Small intestine (tissue), 7 donors: Measurements from ENCODE around the gene DNASE1L3. TPM values are rescaled to one million over a fixed set of nuclear protein-coding genes. Genes with fewer than 3 reads are reported as not detected.
"Not testable (repeated sequence)": the region's sequence is repeated elsewhere in the genome, so short reads cannot be mapped to it uniquely, and the experiment has no call there.

Experiments
- DNase-seq, 2 donors: peaks; one replicate each; pipeline versions ENCODE4 v3.0.0 to v3.0.0-alpha.2; 2013
- FAIRE-seq: peaks from 2 replicates; lab custom pipeline; 2012; peaks lifted over from hg19 to GRCh38; lab: Jason Lieb, UNC
- H3K27ac ChIP-seq, 3 donors: one replicate each; pipeline ENCODE4 v1.5.1; 2013; ENCODE audit warnings: low read length in 2 of 3, mild to moderate bottlenecking in 2 of 3, control low read depth in 1 of 3, inconsistent platforms in 1 of 3, low read depth in 1 of 3, moderate library complexity in 1 of 3
- H3K27me3 ChIP-seq, 3 donors: one replicate each; pipeline ENCODE4 v1.6.1; 2013; ENCODE audit warnings: low read length in 3 of 3, inconsistent platforms in 1 of 3; ENCODE audit not compliant: control insufficient read depth in 3 of 3, insufficient read depth in 3 of 3
- H3K36me3 ChIP-seq, 3 donors: one replicate each; pipeline ENCODE4 v1.6.1; 2013; ENCODE audit warnings: low read length in 3 of 3, inconsistent platforms in 1 of 3, low read depth in 1 of 3, mild to moderate bottlenecking in 1 of 3, moderate library complexity in 1 of 3; ENCODE audit not compliant: control insufficient read depth in 3 of 3, insufficient read depth in 2 of 3
- H3K4me1 ChIP-seq, 3 donors: one replicate each; pipeline ENCODE4 v1.6.1; 2013; ENCODE audit warnings: low read length in 2 of 3, inconsistent platforms in 1 of 3, low read depth in 1 of 3, mild to moderate bottlenecking in 1 of 3, moderate library complexity in 1 of 3; ENCODE audit not compliant: control insufficient read depth in 3 of 3, insufficient read depth in 2 of 3
- H3K4me3 ChIP-seq, 3 donors: one replicate each; pipeline ENCODE4 v1.5.1; 2013; ENCODE audit warnings: low read length in 3 of 3, control low read depth in 1 of 3, inconsistent platforms in 1 of 3, low read depth in 1 of 3, mild to moderate bottlenecking in 1 of 3, moderate library complexity in 1 of 3
- H3K9me3 ChIP-seq, 2 donors: one replicate each; pipeline ENCODE4 v1.6.1; 2013; ENCODE audit warnings: low read depth in 1 of 2, low read length in 1 of 2; ENCODE audit not compliant: control insufficient read depth in 2 of 2, insufficient read depth in 1 of 2
- WGBS, 3 donors: extraction: QIAGEN DNeasy Blood & Tissue Kit; methylation state at CpG; one replicate each; pipeline ENCODE4 v1.1.7; 2013; 5-methylcytosine and 5-hydroxymethylcytosine counted together
- polyA plus RNA-seq, 4 donors: library from polyadenylated mRNA; stranded (reverse) in 3 of 4; unstranded in 1 of 4; fragments of 200-250 nt in 3 of 4; fragments of 120-200 nt in 1 of 4; gene quantifications; one replicate each; pipeline versions ENCODE4 v1.2.1 to v1.2.3, GENCODE V29; 2013
- donor health status: healthy with polysubstance abuse.
- donor health status: control.
- donor health status: control.
- donor health status: Bipolar disorder and iron deficiency.
- donor health status: healthy.

DNASE1L3 gene
- polyA plus RNA-seq, 4 donors: 2.9 to 56.0 (median 10.6) TPM

GRCh38 chr3:58250093-58250707 is 39.4 kb upstream of the DNASE1L3 start:
- 57 to 75% (median 66%) methylated on average over 8 of the region's 8 CpGs for WGBS, 3 donors
- H3K27ac ChIP-seq: peak overlapping the region; percentile 63 to 75 (median 69)

DNA sequence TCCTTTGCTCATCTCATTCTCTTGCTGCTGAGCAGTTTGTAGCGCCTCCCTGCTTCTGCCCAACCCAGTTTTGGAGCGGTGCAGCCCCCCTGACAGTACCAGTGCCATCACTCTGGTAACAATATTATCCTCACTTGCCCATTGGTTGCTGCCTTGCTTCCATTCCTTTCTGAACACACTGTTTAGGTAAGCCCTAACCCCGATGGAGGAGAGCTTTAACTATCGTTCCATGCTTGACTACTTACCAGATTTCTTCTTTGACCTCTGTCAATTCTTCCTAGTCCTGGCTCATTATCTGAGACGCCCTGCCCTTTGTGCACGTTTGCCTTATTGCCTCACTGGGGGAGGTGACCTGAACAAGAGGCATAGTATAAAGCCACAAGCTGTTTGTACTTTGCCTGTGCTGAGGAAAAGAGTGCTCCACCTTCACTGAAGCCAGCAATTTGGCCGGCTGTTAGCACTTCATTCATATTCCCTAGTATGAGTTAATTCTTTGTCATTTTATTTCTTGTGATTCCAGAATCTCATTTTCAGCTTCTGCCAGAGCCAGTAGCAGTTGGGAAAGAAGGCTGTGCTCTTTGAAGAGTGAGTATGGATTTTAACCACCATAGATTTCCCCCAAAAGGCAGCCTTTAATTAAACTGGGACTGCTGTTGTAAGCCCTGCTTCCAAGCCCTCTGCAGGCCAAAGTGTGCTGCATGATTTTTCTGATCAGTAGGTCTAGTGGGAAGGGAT is 38.8 kb upstream of the DNASE1L3 start:
- peaks cover 4 to 27% (median 5%) of the 10 kb centered on the region in 3 donors for H3K4me1 ChIP-seq
- H3K9me3 ChIP-seq: no peaks in the 10 kb centered on the region
- FAIRE-seq: no peak
- no peaks in the 10 kb centered on the region for H3K27me3 ChIP-seq
- peak; percentile 88 to 97 for DNase-seq
- H3K4me3 ChIP-seq: peak overlapping the region in 2 of 3 donors; percentile 52 to 53
- H3K27ac ChIP-seq: peak overlapping the region; percentile 63 to 78 (median 69)
- whole genome bisulfite sequencing, 3 donors: 23 to 54% (median 33%) methylated on average over 7 of the region's 7 CpGs
- H3K36me3 ChIP-seq: peaks cover 0 to 6% (median 0%) of the 10 kb centered on the region in 3 donors

More at GRCh38 chr3:58250093-58250707, 39.4 kb upstream of the DNASE1L3 start:
- H3K27me3 ChIP-seq: no peaks in the 10 kb centered on the region
- DNase-seq (peak; percentile 33 to 38), FAIRE-seq (no peak)
- peaks cover 0 to 6% (median 0%) of the 10 kb centered on the region in 3 donors for H3K36me3 ChIP-seq
- H3K9me3 ChIP-seq: no peaks in the 10 kb centered on the region
- peak overlapping the region; percentile 18 to 53 (median 52) for H3K4me3 ChIP-seq
- peaks cover 4 to 23% (median 5%) of the 10 kb centered on the region in 3 donors for H3K4me1 ChIP-seq

DNA sequence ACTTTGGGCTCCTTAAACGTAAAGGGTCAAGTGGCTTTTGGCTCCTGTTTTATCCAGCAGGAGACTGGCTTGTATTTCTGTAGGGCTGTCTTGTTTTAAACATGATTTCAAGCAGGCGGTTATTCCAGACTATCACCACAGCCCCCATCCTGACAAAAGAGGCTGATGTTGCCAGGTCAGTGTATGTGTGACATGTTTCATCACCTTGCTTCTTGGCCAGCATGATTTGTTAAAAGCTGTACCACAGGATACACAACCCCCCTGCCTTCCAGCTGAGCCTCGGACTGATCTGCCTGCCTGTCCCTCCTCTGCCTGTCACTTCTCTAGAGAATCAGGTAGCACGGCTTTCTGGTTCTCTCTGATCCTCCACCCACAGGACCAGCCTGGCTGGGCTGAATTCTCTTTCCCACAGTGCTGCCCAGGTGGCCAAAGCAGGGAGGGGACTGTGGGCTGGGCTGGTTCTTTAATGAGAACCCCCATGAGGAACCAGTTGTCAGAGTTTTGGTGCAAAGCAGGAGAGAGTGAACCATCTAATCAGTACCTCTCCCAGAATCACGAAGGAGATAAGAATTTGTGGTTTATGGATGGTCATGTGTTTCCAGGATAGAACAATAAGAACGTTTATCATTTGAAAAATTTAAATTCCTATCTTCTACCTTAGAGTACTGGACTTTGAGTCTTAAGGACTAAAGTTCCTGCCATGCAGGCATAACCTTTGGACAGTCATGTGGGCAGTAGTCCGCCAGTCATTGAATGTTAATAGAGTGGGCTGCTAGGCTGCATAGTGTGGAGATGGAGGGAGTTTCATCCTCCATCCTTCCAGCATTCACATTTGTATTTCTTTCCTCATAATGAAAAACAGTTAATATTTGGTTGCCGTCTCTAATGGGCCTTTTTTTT is 35.6 kb upstream of the DNASE1L3 start:
- FAIRE-seq: no peak
- no peak overlapping the region for H3K4me3 ChIP-seq
- 38 to 68% (median 52%) methylated on average over 8 of the region's 8 CpGs for WGBS, 3 donors
- peaks cover 0 to 3% (median 0%) of the 10 kb centered on the region in 3 donors for H3K36me3 ChIP-seq
- H3K9me3 ChIP-seq: no peaks in the 10 kb centered on the region
- peak overlapping the region in 2 of 3 donors; percentile 37 to 70 for H3K27ac ChIP-seq
- peaks cover 4 to 38% (median 5%) of the 10 kb centered on the region in 3 donors for H3K4me1 ChIP-seq
- DNase-seq: peak; percentile 67 to 74
- no peaks in the 10 kb centered on the region for H3K27me3 ChIP-seq

DNA sequence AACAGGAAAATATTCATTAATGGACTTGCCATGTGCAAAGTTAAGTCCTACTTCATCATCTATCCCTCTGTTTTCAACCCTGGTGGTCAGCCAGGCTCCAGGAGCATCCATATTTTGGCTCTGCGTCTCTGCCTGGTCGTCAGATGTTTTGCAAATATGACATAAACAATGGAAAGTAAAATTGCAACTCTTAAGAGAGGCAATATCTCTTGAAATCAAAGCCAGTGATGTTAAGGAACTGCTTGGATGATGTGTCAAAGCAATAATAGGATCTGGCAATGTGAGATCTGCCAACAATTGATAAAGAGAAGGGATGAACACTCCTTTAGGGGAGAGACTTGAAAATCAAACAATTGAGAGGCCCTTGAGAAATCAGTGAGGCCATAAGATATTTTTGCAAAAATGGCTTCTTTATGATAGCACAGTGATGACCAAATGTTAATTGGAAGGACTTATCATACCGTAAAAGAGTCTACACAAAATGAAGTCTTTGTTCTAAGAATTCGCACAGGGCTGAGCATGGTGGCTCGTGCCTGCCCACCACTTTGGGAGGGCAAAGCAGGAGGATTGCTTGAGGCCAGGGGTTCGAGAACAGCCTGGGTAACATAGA is 33.3 kb upstream of the DNASE1L3 start:
- FAIRE-seq: no peak
- Histone ChIP-seq H3K27me3 (no peaks in the 10 kb centered on the region), H3K27ac (no peak overlapping the region), H3K9me3 (no peaks in the 10 kb centered on the region), H3K36me3 (peaks cover 0 to 2% (median 0%) of the 10 kb centered on the region in 3 donors), H3K4me3 (no peak overlapping the region), H3K4me1 (peaks cover 4 to 26% (median 5%) of the 10 kb centered on the region in 3 donors)
- 85% methylated on average over 6 of the region's 6 CpGs for WGBS, 3 donors
- DNase-seq: no peak

DNA sequence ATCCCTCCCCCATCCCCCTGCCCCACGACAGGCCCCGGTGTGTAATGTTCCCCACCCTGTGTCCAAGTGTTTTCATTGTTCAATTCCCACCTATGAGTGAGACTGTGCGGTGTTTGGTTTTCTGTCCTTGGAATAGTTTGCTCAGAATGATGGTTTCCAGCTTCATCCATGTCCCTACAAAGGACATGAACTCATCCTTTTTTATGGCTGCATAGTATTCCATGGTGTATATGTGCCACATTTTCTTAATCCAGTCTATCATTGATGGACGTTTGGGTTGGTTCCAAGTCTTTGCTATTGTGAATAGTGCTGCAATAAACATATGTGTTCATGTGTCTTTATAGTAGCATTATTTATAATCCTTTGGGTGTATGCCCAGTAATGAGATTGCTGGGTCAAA is 32.1 kb upstream of the DNASE1L3 start:
- H3K36me3 ChIP-seq, H3K27me3 ChIP-seq, H3K27ac ChIP-seq, H3K9me3 ChIP-seq, FAIRE-seq, DNase-seq, H3K4me3 ChIP-seq: not testable (repeated sequence)
- WGBS, 3 donors: 73 to 92% (median 76%) methylated on average over 3 to 4 of the region's 4 CpGs
- peaks cover 4 to 31% (median 5%) of the 10 kb centered on the region in 3 donors for H3K4me1 ChIP-seq

DNA sequence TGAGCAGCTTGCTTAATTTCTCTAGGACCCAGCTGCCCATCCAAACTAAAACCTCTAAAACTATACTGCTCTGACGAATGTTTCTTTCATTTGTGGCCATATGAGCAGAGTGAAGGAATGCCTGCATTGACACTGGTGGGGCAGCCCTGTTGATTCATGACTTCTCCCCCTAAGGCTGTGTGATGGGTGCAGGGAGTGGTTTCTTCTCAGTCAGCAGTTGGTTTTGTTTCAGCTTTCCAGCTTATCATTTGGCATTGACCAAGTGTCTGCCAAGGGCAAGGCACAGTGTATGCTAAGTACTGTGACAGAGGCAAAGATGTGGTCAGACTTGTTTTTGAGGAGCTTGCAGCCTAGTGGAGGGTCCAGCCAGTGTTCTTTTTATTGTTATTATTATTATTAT is 31.6 kb upstream of the DNASE1L3 start:
- Histone ChIP-seq H3K36me3 (peaks cover 0 to 2% (median 0%) of the 10 kb centered on the region in 3 donors), H3K9me3 (no peaks in the 10 kb centered on the region), H3K4me3 (no peak overlapping the region), H3K27me3 (no peaks in the 10 kb centered on the region), H3K4me1 (peaks cover 4 to 31% (median 5%) of the 10 kb centered on the region in 3 donors), H3K27ac (no peak overlapping the region)
- DNase-seq (peak in 1 of 2 donors; percentile 25), FAIRE-seq (no peak)
- 11 to 55% (median 41%) methylated on average over 1 of the region's 1 CpG for WGBS, 3 donors

DNA sequence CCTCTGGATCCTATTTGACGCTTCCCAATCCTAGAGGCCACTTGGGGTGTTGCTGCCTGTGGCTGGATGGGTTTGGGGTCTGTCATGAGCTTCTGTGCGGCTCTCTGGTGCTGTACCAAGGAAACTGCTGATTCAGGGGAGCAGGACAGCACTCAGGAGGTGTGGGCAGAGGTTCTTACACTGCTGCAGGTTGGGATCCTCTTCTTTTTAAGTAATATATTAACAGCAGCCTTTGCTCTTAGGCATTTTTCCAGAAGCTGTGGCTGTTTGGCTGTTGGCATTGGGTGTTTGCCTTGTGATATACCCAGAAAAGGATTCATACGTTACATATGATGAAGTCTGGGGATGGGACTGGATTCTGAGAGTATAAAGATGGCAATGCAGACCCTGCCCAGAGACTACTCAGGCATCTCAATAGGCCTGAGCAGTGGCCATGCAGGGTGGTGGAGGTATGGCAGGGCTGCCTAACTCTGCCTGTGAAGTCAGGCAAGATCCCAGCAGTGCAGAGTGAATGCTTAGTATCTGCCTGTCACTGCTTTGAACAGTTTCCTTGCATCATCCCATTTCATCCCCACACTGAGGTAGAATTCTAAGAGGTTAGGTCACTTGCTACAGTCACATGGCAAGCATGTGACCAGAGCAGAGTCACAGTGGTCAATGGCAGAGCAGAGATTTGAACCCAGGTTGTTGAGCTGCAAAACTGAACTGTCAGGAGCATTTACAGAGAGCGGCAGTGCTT is 30.7 kb upstream of the DNASE1L3 start:
- no peak for FAIRE-seq
- H3K9me3 ChIP-seq: no peaks in the 10 kb centered on the region
- peaks cover 4 to 37% (median 5%) of the 10 kb centered on the region in 3 donors for H3K4me1 ChIP-seq
- peaks cover 0 to 2% (median 0%) of the 10 kb centered on the region in 3 donors for H3K27me3 ChIP-seq
- no peak overlapping the region for H3K4me3 ChIP-seq
- peak in 1 of 2 donors; percentile 34 for DNase-seq
- H3K36me3 ChIP-seq: peaks cover 0 to 2% (median 0%) of the 10 kb centered on the region in 3 donors
- WGBS, 3 donors: 65 to 78% (median 74%) methylated on average over 4 of the region's 4 CpGs
- peak overlapping the region in 2 of 3 donors; percentile 5 to 22 for H3K27ac ChIP-seq
